ENCODE measurements around the gene MAP7D1.

Gene MAP7D1

DNA sequence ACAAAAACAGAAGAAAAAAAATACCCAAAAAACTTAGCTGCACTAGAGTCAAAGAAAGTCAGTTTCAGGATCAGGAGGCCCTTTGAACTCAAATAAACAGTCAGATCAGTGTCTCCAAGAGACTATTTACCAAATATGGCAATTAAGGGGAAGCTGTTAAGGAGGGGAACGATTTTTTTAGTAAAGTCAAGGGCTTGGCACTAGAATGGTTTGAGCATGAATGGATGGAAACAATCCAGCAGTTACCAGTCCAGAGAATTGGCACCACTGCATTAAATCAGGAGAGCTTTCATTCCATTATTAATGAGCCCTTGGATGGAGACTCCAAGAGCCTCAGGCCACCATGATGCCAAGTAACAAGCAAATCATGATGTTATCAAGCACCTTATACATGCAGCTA is 13.8 kb upstream of the MAP7D1 start:
- DNase-seq (ENCODE audit: low read depth), result no peak
- H3K4me3 ChIP-seq (ENCODE audit: low read depth, low read length), result no peak overlapping the region
- TF ChIP-seq, protein P1, sequence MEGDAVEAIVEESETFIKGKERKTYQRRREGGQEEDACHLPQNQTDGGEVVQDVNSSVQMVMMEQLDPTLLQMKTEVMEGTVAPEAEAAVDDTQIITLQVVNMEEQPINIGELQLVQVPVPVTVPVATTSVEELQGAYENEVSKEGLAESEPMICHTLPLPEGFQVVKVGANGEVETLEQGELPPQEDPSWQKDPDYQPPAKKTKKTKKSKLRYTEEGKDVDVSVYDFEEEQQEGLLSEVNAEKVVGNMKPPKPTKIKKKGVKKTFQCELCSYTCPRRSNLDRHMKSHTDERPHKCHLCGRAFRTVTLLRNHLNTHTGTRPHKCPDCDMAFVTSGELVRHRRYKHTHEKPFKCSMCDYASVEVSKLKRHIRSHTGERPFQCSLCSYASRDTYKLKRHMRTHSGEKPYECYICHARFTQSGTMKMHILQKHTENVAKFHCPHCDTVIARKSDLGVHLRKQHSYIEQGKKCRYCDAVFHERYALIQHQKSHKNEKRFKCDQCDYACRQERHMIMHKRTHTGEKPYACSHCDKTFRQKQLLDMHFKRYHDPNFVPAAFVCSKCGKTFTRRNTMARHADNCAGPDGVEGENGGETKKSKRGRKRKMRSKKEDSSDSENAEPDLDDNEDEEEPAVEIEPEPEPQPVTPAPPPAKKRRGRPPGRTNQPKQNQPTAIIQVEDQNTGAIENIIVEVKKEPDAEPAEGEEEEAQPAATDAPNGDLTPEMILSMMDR (IDR thresholded peaks at IDR 0.05; ENCODE audit: low read depth, low read length, missing control alignments), result no peak

- no peak for DNase-seq (ENCODE audit: low read depth)
- TF ChIP-seq, protein P1 (IDR thresholded peaks at IDR 0.05; ENCODE audit: low read depth, low read length, missing control alignments), result no peak
- H3K4me3 ChIP-seq (ENCODE audit: low read depth, low read length), result no peak overlapping the region
Observed at GRCh38 chr1:36143424-36143823, 12.5 kb upstream of the MAP7D1 start.

GRCh38 chr1:36144413-36144812 is 11.5 kb upstream of the MAP7D1 start:
- H3K4me3 ChIP-seq (ENCODE audit: low read depth, low read length), result no peak overlapping the region
- no peak for DNase-seq (ENCODE audit: low read depth)
- TF ChIP-seq, protein P1 (IDR thresholded peaks at IDR 0.05; ENCODE audit: low read depth, low read length, missing control alignments), result no peak

DNA sequence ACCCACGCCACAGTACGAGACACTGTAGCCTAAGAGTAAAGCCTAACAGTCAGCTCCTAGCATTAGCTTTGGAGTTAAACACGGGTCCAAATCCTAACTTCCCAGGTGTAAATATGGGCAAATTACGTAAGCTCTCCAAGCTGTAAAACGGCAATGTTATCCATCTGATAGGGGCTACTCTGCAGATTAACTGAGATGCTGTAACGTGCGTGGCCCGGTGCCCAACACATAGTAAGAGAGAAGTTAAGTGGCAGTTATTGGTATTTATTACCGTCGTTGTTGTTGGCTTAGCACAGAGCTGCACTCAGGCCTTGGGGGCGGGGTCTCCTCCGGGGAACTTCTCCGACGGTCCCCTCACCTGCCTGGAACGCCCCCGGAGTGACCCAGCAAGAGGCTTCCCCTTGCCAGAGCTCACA is 7.1 kb upstream of the MAP7D1 start:
- peak overlapping the region; percentile 85 for H3K4me3 ChIP-seq (ENCODE audit: low read depth, low read length)
- TF ChIP-seq, protein P1 (IDR thresholded peaks at IDR 0.05; ENCODE audit: low read depth, low read length, missing control alignments), result no peak
- no peak for DNase-seq (ENCODE audit: low read depth)

GRCh38 chr1:36149237-36149972 is 6.6 kb upstream of the MAP7D1 start, which contains the start of gene TRAPPC3:
Gene TRAPPC3 (minus strand): TSS chr1:36149486. CDS start chr1:36149378, 108 bp downstream.
- DNase-seq (ENCODE audit: low read depth), result peak; percentile 99
- H3K4me3 ChIP-seq (ENCODE audit: low read depth, low read length), result peak within 1 kb of the TSS; percentile 85
- TF ChIP-seq, protein P1 (IDR thresholded peaks at IDR 0.05; ENCODE audit: low read depth, low read length, missing control alignments), result peak; percentile 96

DNA sequence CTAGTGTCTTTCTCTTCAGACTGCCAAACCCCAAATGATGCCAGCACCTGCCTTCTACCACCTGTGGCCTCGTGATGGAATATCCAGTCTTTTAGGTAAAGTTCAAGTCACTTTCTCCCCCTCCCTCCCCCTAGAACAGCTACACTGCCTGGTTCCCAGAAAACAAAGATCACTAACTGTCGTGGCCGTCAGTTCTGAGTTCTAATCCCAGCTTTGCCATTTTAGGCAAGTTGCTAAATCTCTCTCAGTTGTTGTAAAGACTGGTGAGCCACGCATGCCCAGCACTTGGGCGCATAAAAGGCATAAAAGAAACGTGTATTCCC is 6.0 kb upstream of the MAP7D1 start:
- peak overlapping the region; percentile 29 for H3K4me3 ChIP-seq (ENCODE audit: low read depth, low read length)
- TF ChIP-seq, protein P1 (IDR thresholded peaks at IDR 0.05; ENCODE audit: low read depth, low read length, missing control alignments), result no peak
- no peak for DNase-seq (ENCODE audit: low read depth)

Measured in GM12864 (cell line).